ENCODE results near the gene GATA5. TPM values are rescaled to one million over a fixed set of nuclear protein-coding genes. Genes with fewer than 3 reads are reported as not detected.

The GATA5 gene
- total RNA-seq, 4 donors from 2014 or later, result 0.33 to 0.78 (median 0.46) TPM; not detected in 1

DNA sequence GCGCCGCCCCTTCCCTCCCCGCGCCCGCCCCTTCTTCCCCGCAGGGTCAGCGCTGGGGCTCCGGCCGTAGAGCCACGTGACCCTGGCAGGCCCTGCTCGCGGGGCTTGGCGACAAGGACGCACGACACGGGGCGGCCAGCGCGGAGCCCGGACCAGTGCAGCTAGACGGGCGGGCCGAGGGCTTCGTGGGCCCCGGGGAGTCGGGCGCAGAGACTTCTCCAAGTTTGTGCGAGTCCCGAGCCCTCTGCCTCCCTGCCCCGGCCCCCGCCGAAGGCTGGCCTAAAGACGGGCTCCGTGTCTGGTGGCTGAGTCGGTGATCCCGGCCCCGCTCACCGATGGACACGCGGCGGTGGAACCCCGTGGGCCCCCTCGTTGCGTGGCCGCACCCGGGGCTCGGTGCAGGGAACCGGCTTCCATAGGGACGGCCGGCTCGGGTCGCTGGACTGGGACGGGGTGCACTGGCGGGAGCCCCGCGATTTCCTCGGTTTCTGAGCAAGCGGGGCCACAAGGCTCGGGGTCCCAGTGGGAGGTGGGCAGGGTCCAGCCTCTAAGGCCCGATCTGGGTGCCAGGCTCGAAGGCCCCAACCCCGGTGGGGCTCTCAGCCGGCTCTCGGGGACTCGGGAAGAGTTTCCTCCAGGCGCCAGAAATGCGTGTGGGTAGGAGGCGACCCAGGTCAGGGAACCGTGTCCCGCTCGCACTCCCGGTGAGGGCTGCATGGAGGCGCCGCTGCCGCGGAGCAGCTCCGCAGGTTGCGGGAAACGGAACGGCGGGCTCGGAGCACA lies 452 bp upstream of the GATA5 start:
- peaks cover 4 to 96% (median 47%) of the 10 kb centered on the region in 4 donors for H3K27me3 ChIP-seq
- 6% methylated on average over 19 of the region's 82 CpGs for WGBS
- TF ChIP-seq POLR2A (IDR thresholded peaks at IDR 0.05; ENCODE audit: low read depth), result no peak
- TF ChIP-seq, protein P1, sequence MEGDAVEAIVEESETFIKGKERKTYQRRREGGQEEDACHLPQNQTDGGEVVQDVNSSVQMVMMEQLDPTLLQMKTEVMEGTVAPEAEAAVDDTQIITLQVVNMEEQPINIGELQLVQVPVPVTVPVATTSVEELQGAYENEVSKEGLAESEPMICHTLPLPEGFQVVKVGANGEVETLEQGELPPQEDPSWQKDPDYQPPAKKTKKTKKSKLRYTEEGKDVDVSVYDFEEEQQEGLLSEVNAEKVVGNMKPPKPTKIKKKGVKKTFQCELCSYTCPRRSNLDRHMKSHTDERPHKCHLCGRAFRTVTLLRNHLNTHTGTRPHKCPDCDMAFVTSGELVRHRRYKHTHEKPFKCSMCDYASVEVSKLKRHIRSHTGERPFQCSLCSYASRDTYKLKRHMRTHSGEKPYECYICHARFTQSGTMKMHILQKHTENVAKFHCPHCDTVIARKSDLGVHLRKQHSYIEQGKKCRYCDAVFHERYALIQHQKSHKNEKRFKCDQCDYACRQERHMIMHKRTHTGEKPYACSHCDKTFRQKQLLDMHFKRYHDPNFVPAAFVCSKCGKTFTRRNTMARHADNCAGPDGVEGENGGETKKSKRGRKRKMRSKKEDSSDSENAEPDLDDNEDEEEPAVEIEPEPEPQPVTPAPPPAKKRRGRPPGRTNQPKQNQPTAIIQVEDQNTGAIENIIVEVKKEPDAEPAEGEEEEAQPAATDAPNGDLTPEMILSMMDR (IDR thresholded peaks at IDR 0.05), result no peak
- TF ChIP-seq EP300 (IDR thresholded peaks at IDR 0.05), result no peak
- TF ChIP-seq POLR2AphosphoS5 (IDR thresholded peaks at IDR 0.05), result no peak
- no peak for DNase-seq (ENCODE audit: extremely low spot score)
- H3K9me3 ChIP-seq, result no peaks in the 10 kb centered on the region
- peak overlapping the region; percentile 32 to 55 (median 38) for H3K4me3 ChIP-seq
- H3K27ac ChIP-seq (replicated peaks in 1 of 4), result no peak overlapping the region
- H3K36me3 ChIP-seq, result no peaks in the 10 kb centered on the region
- H3K4me1 ChIP-seq, result peaks cover 11 to 31% (median 30%) of the 10 kb centered on the region in 4 donors
- intact Hi-C loops (cut with DNase I), result no loop called here

GRCh38 chr20:62475027-62475771 lies 596 bp downstream of the GATA5 start:
- DNase-seq (ENCODE audit: extremely low spot score), result no peak
- TF ChIP-seq POLR2A (IDR thresholded peaks at IDR 0.05; ENCODE audit: low read depth) (no peak), EP300 (IDR thresholded peaks at IDR 0.05) (no peak), POLR2AphosphoS5 (IDR thresholded peaks at IDR 0.05) (no peak)
- TF ChIP-seq, protein P1 (IDR thresholded peaks at IDR 0.05), result no peak
- Histone ChIP-seq H3K4me1 (peaks cover 11 to 31% (median 30%) of the 10 kb centered on the region in 4 donors), H3K9me3 (no peaks in the 10 kb centered on the region), H3K27ac (replicated peaks in 1 of 4) (no peak overlapping the region), H3K27me3 (peaks cover 4 to 96% (median 47%) of the 10 kb centered on the region in 4 donors), H3K36me3 (no peaks in the 10 kb centered on the region), H3K4me3 (peak overlapping the region; percentile 32 to 55 (median 38))
- intact Hi-C loops (cut with DNase I), result no loop called here
- whole genome bisulfite sequencing, result 1% methylated on average over 12 of the region's 93 CpGs

DNA sequence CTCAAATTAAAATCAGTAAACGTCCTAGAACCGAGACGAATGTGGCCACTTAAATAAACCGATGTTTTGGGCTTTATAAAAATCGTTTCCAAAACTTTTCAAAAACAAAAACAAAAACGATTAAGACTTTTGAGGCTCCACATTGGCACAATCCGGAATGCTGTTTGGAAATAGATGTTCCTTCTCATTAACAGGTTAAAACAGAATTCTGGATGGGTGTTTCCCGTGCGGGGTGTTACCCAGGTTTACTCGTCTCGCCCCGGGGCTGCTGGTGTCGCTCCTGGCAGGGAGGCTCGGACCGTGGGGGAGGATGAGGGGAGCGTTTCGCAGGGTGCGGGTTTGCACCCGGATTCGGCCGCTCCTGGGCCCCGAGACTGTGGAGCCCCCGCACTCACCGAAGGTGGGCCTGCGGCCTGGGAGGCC lies 1.2 kb downstream of the GATA5 start:
- H3K4me3 ChIP-seq, result peak overlapping the region in 3 of 4 donors; percentile 38 to 55 (median 39)
- intact Hi-C loops (cut with DNase I), result no loop called here
- peaks cover 4 to 96% (median 46%) of the 10 kb centered on the region in 4 donors for H3K27me3 ChIP-seq
- H3K4me1 ChIP-seq, result peaks cover 11 to 31% (median 30%) of the 10 kb centered on the region in 4 donors
- no peaks in the 10 kb centered on the region for H3K36me3 ChIP-seq
- DNase-seq (ENCODE audit: extremely low spot score), result no peak
- no peak overlapping the region for H3K27ac ChIP-seq (replicated peaks in 1 of 4)
- TF ChIP-seq EP300 (IDR thresholded peaks at IDR 0.05) (no peak), POLR2AphosphoS5 (IDR thresholded peaks at IDR 0.05) (no peak), POLR2A (IDR thresholded peaks at IDR 0.05; ENCODE audit: low read depth) (no peak)
- TF ChIP-seq, protein P1 (IDR thresholded peaks at IDR 0.05), result no peak
- H3K9me3 ChIP-seq, result no peaks in the 10 kb centered on the region
- 31% methylated on average over 17 of the region's 25 CpGs for WGBS

GRCh38 chr20:62473717-62474603 lies 1.8 kb downstream of the GATA5 start:
- intact Hi-C loops (cut with DNase I), result no loop called here
- 45% methylated on average over 26 of the region's 52 CpGs for WGBS
- Histone ChIP-seq H3K4me1 (peaks cover 11 to 31% (median 30%) of the 10 kb centered on the region in 4 donors), H3K36me3 (no peaks in the 10 kb centered on the region), H3K27me3 (peaks cover 4 to 96% (median 43%) of the 10 kb centered on the region in 4 donors), H3K27ac (replicated peaks in 1 of 4) (no peak overlapping the region), H3K4me3 (no peak overlapping the region), H3K9me3 (no peaks in the 10 kb centered on the region)
- DNase-seq (ENCODE audit: extremely low spot score), result no peak
- TF ChIP-seq POLR2AphosphoS5 (IDR thresholded peaks at IDR 0.05) (no peak), POLR2A (IDR thresholded peaks at IDR 0.05; ENCODE audit: low read depth) (no peak), EP300 (IDR thresholded peaks at IDR 0.05) (no peak)
- TF ChIP-seq, protein P1 (IDR thresholded peaks at IDR 0.05), result no peak

All from esophagus muscularis mucosa (tissue), 4 donors.